HUDEP-2 (cell line): Measurements from ENCODE around the gene IL9R.
"Not testable (repeated sequence)": the region's sequence is repeated elsewhere in the genome, so short reads cannot be mapped to it uniquely, and the experiment has no call there.

Experiments used
- DNase-seq, 76 experiments: peaks; one replicate each; lab custom pipeline; 2025; ENCODE audit not compliant: unreplicated experiment in 76 of 76; lab: John Stamatoyannopoulos, UW

The IL9R gene

DNA sequence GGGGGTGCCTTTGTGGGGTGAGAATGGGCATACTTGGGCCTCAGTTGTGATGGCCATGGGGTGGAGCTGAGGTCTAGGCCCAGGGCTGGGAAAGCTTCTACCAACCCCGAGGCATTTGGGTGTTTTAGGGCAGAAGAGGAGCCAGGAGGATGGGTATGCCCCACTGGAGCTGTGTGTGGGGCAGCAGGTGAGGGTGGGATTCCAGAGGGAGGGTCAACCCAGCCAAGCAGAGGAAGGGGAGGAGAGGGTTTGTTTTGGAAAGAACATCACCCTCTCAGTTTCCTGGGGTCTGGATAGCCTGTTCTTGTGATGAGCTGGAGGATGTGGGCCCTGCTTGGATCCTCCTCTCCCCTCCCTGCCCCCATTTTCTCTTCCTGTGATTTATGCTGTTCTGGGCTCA lies 620 bp downstream of the IL9R start:
- no peak for DNase-seq

DNA sequence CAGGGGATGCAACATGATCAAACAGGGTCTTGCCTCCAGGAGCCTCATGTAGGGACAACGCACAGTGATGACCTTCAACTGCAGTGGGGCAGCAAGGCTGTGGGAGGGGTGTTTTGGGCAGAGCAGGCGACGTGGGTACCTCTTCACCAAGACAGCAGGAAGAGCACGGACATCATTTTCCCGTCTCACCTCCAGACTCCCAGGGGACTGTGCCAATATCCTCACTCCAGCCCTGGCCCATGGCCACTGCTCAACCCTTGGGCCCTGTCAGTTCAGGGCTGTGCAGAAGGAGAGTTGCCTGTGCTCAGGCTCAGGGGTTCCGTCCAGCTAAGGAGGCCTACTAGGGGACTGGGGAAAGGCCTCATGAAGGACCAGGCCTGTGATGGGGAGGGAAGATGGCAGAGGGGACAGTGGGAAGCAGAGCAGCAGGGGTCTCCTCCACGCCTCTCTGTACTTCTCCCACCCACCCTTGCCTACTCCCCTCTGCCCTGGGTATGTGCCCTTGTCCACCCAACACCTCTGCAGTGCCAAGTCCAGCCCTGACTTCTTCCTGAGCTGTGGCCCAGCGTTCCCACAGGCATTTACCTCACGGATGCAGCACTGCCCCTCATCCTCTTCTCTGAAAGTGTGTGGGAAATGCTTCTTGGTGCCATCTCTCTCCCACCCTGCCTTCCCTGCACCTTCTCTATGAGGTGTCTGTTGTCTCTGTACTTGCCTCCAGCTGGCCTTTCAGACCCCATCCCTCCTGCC lies 1.4 kb downstream of the IL9R start:
- DNase-seq = no peak

DNA sequence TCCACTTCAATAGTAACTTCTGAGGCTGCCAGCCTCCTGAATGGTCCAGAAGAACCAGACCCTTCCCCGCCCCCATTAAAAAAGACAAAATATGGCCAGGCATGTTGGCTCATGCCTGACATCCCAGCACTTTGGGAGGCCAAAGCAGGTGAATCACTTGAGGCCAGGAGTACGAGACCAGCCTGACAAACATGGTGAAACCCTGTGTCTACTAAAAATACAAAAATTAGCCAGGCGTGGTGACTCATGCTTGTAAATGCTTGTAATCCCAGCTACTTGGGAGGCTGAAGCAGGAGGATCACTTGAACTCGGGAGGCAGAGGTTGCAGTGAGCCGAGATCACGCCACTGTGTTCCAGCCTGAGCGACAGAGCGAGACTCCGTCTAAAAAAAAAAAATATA lies 2.3 kb downstream of the IL9R start:
- not testable (repeated sequence) for DNase-seq

DNA sequence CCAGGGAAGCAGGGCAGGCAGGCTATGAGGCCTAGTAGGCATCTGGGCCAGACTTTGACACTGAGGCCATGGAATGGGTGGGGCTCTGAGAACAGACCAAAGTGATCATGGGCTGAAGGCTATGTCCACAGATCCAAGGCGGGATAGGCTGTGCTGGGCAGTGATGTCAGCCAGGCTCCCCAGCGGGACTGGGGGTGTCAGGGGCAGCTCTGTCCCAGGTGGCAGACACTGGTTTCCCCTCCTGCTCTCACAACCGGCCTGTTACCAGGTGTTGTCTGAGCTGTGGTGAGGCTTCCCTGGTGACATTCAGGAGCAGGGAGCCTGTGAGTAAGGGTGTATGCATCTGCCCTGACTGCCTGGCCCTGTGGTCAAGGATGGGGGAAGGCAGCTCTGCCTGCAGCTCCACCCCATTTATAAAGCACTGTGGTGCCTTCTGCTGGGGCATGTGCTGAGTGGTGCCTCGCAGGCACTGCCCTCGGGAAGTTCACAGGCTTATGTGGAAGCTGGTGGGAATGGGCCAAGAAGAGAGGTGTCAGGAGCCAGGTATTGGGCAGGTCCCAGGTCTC lies 2.9 kb downstream of the IL9R start:
- no peak for DNase-seq

DNA sequence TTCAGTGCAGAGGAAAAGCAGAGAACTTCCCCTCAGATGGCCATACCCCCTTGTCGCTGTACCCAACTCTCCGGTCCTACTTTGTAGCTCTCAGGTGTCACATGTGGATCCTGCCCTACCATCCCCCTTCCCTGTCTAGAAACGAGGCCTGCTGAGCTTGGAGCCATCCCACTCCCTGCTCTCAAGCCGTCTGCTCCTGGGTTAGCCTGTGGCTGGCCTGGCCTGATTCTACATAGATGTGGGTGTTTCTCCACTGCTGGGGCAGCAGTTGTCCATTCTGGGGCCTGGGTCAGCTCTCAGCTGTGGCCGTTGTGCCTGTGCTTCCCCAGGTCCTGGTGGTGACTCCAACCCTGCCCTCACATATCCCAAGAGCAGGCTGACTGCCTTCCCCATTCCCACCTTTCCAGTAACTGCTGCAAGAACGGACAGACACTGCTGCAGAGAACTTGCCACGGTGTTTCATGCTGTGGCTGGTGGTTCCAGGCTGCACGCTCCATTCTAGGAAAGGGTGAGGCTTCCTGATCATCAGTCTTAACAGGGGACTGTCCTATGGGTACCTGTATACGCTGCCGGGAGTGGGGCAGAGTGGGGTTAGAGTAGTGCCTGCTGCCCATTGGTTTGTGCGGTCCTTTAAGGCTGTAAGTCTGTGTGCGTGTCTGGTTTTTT lies 3.6 kb downstream of the IL9R start:
- no peak for DNase-seq

DNA sequence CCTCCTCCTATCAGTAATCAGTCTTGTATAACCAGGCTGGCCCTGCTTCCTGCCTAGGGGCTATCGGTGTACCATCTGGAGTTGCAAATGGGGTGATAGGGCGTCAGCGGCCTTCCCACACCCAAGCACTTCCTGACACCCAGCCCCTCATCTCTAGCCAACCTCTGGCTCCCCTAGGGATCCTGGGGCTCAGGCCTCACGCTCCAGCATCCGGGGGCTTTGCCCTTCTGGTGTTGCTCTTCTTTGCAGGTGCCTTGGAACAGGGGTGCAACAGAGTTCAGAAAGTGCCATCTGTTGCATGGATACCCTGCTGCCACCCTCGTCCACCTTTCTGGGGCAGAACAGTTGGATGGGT lies 4.1 kb downstream of the IL9R start:
- DNase-seq = no peak

DNA sequence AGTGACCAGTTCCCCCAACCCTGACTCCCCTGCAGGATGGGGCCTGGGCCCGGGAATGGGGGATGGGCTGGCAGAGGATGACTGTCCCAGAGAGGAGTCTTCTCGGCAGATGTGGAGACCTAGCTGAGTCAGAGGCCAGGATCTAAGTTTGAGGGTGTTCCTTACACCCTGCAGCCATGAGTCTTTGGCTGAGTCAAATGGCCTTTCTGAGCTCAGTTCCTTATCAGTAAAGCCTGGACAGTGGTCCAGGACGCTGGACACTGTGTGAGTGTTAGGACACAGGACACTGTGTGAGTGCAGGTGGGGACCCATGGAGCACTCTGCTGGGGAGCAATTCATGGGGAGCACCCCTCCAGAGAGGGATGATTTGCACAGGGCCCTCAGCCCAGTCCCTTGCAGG lies 5.0 kb downstream of the IL9R start:
- no peak for DNase-seq

DNA sequence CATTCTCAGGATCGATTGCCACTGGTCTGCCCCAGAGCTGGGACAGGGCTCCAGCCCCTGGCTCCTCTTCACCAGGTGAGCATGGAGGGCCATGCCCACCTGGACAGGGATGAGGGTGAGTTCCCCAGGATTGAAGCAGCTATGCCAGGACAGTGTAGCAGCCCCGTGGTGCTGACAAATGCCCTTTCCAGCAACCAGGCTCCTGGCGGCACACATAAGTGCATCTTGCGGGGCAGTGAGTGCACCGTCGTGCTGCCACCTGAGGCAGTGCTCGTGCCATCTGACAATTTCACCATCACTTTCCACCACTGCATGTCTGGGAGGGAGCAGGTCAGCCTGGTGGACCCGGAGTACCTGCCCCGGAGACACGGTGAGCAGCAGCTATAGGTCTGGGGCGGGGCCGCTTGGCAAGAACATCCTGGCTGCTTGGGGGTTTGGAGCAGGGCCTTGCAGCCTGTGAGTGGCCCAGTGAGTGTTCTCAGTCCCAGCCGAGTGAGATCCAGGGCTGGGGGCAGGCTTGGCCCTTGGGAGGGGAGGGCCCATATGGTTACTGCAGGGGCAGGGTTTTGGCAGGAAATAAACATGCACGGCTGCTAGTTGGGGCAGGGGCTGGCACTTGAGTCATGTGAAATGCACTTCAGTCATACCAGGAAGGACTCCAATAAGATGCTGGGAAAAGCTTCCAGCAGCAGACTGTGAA lies 6.1 kb downstream of the IL9R start:
- no peak for DNase-seq

DNA sequence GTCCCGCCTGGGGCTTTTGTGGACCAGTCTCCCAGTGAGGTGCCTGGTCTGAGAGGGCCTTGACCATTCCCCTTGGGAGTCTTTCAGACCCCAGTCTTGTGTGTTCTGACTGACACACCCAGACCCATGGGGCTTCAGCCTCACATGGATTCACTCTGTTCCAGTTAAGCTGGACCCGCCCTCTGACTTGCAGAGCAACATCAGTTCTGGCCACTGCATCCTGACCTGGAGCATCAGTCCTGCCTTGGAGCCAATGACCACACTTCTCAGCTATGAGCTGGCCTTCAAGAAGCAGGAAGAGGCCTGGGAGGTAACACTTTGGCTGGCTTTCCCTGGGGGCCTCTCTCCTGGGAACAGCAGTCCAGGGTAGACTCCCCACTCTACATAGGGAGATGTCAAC lies 6.8 kb downstream of the IL9R start:
- no peak for DNase-seq

DNA sequence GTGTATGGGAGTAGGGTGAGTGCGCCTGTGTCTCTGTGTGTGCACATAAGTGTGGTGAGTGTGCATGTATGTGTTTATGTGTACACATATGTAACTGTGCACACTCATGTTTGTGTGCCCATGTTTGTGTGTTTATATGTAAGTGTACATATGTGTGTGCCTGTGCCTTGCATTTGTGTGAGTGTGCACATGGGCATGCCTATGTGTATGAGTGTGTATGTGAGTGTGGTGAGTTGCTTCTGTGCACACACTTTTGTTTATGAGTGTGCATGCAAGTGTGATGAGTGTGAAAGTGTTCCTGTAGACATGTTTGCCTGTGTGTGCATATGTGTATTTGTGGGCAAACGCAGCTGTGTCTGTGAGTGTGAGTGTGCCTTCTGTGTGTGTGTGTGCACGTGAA lies 7.2 kb downstream of the IL9R start:
- no peak for DNase-seq

DNA sequence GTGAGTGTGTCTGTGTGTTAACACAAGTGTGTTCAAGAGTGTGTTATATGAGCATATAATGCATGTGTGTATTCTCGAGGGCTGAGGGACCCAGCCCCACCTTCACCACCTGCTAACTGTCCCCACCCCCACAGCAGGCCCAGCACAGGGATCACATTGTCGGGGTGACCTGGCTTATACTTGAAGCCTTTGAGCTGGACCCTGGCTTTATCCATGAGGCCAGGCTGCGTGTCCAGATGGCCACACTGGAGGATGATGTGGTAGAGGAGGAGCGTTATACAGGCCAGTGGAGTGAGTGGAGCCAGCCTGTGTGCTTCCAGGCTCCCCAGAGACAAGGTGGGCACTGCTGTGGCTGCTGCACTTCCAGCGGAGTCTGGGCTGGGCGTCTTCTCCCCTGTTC lies 7.6 kb downstream of the IL9R start:
- no peak for DNase-seq

DNA sequence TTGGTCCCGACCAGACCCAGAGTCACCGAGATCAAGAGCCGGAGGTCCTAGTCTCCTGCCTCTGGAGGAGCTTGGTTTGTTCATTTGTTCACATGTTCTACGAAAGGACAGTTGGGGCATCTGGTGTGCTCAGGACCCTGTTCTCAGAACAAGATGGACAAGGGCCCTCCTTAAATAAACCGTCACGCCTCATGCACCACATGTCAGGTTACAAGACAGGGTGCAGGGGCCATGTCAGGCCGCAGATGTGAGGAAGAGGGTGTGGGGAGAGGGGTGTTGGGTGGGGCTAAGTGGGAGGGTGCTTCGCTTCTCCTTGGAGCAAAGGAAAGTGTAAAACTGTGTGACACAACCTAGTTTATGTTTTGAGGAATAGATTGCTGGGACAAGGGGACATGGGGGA lies 9.0 kb downstream of the IL9R start:
- DNase-seq = not testable (repeated sequence)

DNA sequence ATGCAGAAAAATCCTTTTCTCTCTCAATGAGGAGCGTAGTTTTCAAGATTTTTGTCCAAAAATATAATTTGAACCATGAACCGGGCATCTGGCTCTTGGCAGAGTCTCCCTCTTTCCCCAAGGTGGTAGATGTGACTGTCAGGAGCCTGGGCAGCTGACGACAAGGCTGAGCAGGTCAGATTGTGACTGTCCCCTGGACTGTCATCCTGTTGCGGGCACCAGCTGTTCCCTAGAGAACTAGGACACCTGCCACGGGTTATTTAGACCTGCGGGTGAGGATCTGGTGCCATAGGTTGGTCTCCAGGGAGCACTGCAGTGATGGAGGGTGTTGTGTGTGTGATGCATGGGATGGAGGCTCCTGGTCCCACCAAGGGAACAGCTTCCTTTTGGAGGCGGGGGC lies 10.9 kb downstream of the IL9R start:
- DNase-seq = not testable (repeated sequence)

DNA sequence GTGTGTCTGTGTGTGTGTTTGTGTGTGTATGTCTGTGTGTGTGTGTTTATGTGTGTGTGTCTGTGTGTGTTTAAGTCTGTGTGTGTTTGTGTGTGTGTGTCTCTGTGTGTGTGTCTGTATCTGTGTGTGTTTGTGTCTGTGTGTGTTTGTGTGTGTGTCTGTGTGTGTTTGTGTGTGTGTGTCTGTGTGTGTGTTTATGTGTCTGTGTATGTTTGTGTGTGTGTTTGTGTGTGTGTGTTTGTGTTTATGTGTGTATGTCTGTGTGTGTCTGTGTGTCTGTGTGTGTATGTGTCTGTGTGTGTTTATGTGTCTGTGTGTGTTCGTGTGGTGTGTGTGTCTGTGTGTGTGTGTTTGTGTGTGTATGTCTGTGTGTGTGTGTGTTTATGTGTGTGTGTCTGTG lies 11.4 kb downstream of the IL9R start:
- DNase-seq = no peak

DNA sequence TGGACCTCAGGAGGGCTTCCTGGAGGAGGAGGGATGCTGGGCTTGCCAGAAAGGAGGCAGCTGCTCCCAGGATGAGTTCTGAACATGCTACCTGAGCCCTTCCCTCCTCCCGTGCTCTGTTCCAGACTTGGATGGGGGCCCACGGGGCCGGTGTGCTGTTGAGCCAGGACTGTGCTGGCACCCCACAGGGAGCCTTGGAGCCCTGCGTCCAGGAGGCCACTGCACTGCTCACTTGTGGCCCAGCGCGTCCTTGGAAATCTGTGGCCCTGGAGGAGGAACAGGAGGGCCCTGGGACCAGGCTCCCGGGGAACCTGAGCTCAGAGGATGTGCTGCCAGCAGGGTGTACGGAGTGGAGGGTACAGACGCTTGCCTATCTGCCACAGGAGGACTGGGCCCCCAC lies 12.2 kb downstream of the IL9R start:
- not testable (repeated sequence) for DNase-seq

DNA sequence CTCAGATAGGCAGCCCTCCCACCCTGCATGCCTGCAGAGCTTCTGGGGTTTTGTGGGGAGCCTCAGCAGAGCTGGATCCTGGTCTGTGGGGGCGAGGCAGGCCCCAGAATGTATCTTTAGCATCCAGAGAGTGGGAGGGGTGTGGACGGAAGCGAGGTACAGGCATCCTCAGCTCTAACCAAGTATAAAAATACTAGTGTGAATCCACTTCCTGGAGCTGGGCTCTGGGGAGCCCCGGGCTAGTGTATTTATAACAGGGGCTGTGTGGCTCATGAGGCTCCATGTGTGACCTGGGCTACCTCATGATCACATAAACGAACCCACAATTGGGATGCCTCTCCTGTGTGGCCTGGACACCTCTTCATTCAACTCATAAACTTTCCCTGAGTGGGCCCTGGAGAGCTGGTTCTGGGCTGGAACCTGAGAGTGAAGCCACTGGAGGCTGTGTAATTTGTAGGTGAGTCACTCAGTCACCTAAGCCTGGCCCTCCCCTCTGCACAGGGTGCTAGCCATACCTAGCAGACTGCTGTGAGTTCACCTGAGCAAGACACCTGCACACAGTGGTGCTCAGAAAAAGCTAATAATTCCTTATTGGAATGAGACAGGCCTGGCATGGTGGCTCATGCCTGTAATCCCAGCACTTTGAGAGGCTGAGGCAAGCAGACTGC lies 15.9 kb downstream of the IL9R start:
- DNase-seq = not testable (repeated sequence)

DNA sequence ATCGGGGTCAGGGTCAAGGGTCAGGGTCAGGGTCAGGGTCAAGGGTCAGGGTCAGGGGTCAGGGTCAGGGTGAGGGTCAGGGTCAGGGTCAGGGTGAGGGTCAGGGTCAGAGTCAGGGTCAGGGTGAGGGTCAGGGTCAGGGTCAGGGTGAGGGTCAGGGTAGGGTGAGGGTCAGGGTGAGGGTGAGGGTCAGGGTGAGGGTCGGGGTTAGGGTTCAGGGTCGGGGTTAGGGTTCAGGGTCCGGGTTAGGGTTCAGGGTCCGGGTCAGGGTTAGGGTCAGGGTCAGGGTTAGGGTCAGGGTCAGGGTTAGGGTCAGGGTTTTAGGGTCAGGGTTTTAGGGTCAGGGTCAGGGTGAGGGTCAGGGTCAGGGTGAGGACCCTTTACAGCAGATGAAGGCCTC lies 22.4 kb downstream of the IL9R start:
- not testable (repeated sequence) for DNase-seq

DNA sequence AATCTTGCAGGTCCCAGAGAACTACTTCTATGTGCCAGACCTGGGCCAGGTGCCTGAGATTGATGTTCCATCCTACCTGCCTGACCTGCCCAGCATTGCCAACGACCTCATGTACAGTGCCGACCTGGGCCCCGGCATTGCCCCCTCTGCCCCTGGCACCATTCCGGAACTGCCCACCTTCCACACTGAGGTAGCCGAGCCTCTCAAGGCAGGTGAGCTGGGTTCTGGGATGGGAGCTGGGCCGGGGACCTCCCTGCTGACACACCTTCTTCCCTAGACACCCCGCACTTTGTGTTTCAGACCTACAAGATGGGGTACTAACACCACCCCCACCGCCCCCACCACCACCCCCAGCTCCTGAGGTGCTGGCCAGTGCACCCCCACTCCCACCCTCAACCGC lies 25.5 kb downstream of the IL9R start:
- DNase-seq = not testable (repeated sequence)

DNA sequence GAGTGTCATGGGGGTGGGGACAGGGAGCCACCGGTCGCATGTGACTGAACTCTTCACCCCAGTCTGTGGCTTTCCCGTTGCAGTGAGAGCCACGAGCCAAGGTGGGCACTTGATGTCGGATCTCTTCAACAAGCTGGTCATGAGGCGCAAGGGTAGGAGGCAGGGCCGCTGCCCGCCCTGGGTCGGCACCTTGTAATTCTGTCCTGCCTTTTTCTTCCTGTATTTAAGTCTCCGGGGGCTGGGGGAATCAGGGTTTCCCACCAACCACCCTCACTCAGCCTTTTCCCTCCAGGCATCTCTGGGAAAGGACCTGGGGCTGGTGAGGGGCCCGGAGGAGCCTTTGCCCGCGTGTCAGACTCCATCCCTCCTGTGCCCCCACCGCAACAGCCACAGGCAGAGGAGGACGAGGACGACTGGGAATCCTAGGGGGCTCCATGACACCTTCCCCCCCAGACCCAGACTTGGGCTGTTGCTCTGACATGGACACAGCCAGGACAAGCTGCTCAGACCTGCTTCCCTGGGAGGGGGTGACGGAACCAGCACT lies 27.5 kb downstream of the IL9R start:
- not testable (repeated sequence) for DNase-seq

DNA sequence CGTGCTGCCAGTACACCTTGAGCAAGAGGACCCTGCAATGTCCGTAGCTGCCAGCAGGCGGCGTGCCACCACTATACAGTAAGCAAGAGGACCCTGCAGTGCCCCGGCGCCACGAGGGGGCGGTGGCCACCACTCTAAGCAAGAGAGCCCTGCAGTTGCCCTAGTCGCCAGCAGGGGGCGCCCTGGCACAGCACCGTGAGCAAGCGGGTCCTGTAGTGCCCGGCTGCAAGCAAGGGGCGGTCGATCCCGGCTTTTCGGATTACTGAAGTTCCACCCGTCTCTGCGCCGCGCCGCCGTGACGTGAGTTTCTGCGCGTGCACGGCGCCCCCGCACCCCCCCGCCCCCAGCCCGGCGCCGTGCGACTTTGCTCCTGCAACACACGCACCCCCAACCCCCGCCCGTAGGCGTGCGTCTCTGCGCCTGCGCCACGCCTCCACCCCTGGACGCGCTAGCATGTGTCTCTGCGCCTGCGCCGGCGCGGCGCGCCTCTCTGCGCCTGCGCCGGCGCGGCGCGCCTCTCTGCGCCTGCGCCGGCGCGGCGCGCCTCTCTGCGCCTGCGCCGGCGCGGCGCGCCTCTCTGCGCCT lies 31.2 kb downstream of the IL9R start:
- not testable (repeated sequence) for DNase-seq
